ENCODE measurements around the gene FBRSL1.
A peak's percentile ranks its signal among the peaks of the same experiment; 100 is the strongest.

FBRSL1 gene

DNA sequence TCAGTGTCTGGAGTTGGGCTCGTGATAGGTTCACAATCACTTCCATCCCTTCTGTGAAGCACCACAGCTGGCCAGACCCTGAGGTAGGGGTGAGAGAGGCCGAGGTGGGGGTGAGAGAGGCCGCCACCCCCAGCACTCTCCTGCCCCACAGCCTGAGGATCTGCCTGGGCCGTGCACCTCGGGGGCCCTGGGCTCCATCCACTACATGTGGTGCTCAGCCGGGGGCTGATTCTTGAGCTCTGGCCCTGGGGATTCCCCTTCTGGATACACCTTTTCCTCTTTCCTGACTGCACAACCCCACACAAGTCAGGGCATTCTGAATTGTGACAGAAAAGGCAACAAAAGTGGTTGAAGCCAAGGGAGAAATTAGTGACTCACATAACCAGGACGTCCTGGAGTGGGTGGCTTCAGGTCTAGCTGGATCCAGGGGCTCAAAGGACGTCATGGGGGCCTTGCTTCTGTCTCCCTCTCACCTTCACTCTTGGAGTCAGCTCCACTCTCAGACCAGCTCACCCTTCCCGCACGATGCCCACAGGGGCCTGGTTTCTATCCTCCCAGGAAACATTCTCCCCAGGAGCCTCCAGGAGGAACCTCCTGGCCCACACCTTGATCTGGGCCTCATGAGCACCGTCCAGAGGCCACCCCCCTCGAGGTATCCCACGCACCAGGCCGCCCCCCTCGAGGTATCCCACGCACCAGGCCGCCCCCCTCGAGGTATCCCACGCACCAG lies 12.1 kb upstream of the FBRSL1 start:
- H3K4me3 ChIP-seq (ENCODE audit: low read depth, low read length): no peak overlapping the region
- TF ChIP-seq, protein P1, sequence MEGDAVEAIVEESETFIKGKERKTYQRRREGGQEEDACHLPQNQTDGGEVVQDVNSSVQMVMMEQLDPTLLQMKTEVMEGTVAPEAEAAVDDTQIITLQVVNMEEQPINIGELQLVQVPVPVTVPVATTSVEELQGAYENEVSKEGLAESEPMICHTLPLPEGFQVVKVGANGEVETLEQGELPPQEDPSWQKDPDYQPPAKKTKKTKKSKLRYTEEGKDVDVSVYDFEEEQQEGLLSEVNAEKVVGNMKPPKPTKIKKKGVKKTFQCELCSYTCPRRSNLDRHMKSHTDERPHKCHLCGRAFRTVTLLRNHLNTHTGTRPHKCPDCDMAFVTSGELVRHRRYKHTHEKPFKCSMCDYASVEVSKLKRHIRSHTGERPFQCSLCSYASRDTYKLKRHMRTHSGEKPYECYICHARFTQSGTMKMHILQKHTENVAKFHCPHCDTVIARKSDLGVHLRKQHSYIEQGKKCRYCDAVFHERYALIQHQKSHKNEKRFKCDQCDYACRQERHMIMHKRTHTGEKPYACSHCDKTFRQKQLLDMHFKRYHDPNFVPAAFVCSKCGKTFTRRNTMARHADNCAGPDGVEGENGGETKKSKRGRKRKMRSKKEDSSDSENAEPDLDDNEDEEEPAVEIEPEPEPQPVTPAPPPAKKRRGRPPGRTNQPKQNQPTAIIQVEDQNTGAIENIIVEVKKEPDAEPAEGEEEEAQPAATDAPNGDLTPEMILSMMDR (IDR thresholded peaks at IDR 0.05; ENCODE audit: borderline replicate concordance, insufficient read depth, low read depth, low read length): no peak

DNA sequence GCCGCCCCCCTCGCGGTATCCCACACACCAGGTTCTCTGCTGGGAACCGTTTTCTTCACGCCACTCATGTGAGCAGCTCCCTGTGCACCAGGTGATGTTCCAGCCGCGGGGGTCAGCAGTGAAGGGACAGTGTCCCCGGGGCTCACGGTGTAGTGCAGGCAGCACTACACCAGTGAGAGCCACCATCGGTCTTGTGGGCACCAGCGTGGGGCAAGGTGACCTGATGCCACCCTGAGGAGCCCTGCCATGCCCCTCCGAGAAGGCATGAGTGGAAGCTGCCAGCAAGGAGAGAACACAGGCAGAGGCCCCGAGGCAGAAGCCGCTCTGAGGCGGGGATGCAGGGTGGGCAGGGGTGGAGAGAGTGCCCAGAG lies 11.5 kb upstream of the FBRSL1 start:
- TF ChIP-seq, protein P1 (IDR thresholded peaks at IDR 0.05; ENCODE audit: borderline replicate concordance, insufficient read depth, low read depth, low read length): no peak
- no peak overlapping the region for H3K4me3 ChIP-seq (ENCODE audit: low read depth, low read length)

DNA sequence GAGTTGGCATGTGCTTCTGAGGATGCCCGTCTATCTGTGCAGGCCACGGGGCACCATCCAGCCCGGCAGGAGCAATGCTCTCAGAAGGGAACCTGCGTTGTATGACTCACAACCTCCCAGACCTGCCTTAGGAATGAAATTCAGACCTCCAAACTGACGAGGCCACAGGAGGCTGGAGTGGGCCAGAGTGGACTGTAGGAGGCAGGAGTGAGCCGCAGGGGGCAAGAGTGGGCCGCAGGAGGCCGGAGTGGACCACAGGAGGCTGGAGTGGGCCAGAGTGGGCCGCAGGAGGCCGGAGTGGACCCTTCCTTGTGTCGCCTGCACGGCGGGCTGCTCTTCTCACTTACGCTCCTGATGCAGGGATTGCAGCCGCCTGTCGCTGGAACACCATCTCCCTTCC lies 11.1 kb upstream of the FBRSL1 start:
- H3K4me3 ChIP-seq (ENCODE audit: low read depth, low read length): no peak overlapping the region

DNA sequence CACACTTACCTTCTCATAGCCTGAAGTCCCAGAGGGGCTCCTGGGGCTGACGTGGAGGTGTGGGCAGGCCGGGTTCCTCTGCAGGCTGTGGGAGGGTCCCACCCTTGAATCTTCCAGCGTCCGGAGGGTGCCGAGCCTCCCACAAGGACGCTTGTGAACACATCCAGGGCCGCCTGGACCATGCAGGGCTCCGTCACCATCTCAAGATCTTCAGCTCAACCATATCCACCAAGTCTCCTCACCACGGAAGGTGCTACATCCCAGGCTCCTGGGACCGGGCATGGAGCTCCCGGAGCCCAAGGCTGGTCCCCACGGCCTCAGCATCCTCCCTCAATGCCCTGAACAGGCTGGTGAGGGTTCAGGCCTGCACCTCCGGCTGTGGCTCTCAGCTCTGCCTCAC lies 10.7 kb upstream of the FBRSL1 start:
- TF ChIP-seq, protein P1 (IDR thresholded peaks at IDR 0.05; ENCODE audit: borderline replicate concordance, insufficient read depth, low read depth, low read length): no peak
- no peak overlapping the region for H3K4me3 ChIP-seq (ENCODE audit: low read depth, low read length)

More for the DNA sequence above, 11.1 kb upstream of the FBRSL1 start:
- TF ChIP-seq, protein P1 (IDR thresholded peaks at IDR 0.05; ENCODE audit: borderline replicate concordance, insufficient read depth, low read depth, low read length): peak; percentile 46; the same call in 1 of the 2 replicates

DNA sequence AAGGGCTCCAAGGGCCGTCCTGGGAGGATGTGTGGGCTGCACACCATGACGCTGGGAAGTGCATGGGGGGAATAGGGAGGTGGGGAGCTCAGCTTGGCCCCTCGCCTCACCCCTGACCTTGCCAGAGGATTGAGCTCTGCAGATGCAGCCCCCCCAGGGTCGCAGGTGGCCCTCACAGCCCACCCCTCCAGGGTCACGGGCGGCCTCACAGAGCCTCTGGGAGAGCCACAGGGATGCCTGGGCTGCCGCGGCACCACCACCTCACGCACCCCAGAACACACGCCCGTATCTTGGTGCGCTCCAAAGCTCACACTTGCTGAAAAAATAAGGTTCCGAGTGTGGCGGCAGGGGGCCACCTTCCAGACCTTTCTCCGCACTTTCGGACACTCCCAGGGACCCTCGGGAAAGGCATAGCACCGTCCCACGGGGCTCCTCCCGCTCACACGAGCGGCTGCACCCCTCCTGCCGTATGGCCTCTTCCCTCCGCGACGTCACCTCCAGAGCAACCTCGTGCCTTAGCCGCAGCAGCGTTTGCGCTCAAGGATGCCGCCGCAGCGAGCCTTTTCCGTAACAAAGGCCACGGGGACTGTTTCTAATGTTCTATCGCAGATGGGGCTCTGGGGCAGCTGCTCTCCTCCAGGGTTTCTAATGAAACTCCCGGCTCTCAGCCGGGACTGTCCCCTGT lies 9.9 kb upstream of the FBRSL1 start:
- no peak overlapping the region for H3K4me3 ChIP-seq (ENCODE audit: low read depth, low read length)
- TF ChIP-seq, protein P1 (IDR thresholded peaks at IDR 0.05; ENCODE audit: borderline replicate concordance, insufficient read depth, low read depth, low read length): no peak

DNA sequence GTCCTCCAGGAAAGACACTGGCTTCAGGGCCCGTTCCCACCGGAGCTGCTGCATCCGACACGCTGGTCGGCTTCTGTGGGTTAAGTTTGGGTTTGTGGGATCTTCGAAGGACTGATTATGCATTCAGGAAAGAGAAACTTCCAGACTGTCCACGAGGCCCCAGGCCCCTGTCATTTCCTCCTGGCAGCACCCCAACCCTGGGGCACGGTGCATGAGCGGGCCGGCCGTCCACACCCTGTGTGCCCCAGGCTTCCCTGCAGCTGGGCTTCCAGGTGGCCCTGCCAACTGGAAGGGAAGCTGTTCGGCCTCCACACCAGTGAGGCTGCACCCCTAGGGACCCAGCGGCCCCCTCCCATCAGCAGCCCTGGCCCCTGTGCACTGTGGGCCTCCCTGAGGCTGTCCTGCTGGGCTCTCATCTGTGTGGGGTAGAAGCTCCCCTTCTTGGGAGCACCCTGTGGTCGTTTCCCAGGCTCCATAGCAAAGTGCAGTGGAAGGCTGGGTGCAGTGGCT lies 9.3 kb upstream of the FBRSL1 start:
- no peak overlapping the region for H3K4me3 ChIP-seq (ENCODE audit: low read depth, low read length)
- TF ChIP-seq, protein P1 (IDR thresholded peaks at IDR 0.05; ENCODE audit: borderline replicate concordance, insufficient read depth, low read depth, low read length): no peak

DNA sequence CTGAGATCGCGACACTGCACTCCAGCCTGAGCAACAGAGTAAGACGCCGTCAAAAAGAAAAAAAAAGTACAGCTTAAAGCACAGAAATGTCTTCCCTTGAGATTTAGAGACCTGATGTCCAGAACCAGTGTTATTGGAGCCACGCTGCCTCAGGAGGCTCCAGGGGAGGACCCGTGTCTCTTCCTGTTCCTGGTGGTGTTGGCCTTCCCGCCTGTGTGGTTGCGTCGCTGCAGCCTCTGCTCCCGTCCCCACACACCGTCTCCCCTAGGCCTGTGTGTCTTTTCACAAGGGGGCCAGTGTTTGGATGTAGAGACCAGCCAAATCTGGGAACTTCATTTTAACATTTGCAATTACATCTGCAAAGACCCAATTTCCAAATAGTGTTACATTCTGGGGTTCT lies 8.6 kb upstream of the FBRSL1 start:
- TF ChIP-seq, protein P1 (IDR thresholded peaks at IDR 0.05; ENCODE audit: borderline replicate concordance, insufficient read depth, low read depth, low read length): no peak
- no peak overlapping the region for H3K4me3 ChIP-seq (ENCODE audit: low read depth, low read length)

Data from GM12875 (cell line).